DND-41 (cell line): Measurements from ENCODE around the gene PHACTR3.

Source experiments
- ATAC-seq: fragments of 200-7000 bp; cut with Tn5 transposase; 3 replicates; pipeline ENCODE4 v1.9.1; 2021; ENCODE audit warnings: low read depth; ENCODE audit not compliant: insufficient read depth
- DNase-seq: peaks from one replicate; pipeline ENCODE4 v3.0.0-alpha.2; 2020
- H2AFZ ChIP-seq: 2 replicates; pipeline ENCODE4 v1.6.0; 2012; ENCODE audit warnings: low read depth, low read length
- H3K27ac ChIP-seq: 2 replicates; pipeline ENCODE4 v1.5.1; 2012; ENCODE audit warnings: low read length, inconsistent platforms
- H3K27me3 ChIP-seq: fragments of 200-600 bp; sonication (generic); 2 replicates; pipeline ENCODE4 v1.6.0; 2012; ENCODE audit warnings: low read length, mild to moderate bottlenecking, inconsistent platforms; ENCODE audit not compliant: insufficient read depth, poor library complexity
- H3K36me3 ChIP-seq: 2 replicates; pipeline ENCODE4 v1.5.1; 2012; ENCODE audit warnings: low read length, inconsistent platforms; ENCODE audit not compliant: insufficient read depth
- H3K4me1 ChIP-seq: 2 replicates; pipeline ENCODE4 v1.5.1; 2012; ENCODE audit warnings: mild to moderate bottlenecking, low read length; ENCODE audit not compliant: insufficient read depth
- H3K4me2 ChIP-seq: 2 replicates; pipeline ENCODE4 v1.6.0; 2012; ENCODE audit warnings: mild to moderate bottlenecking, moderate library complexity, low read length, inconsistent platforms; ENCODE audit not compliant: insufficient read depth
- H3K4me3 ChIP-seq, 2 experiments: fragments of 200-600 bp in 1 of 2; shearing (Covaris generic) in 1 of 2; 2 replicates each; pipeline ENCODE4 v1.5.1; 2012 to 2016; ENCODE audit warnings: inconsistent platforms in 2 of 2, low read length in 2 of 2, mild to moderate bottlenecking in 2 of 2, low read depth in 1 of 2, moderate library complexity in 1 of 2
- H3K79me2 ChIP-seq: 2 replicates; pipeline ENCODE4 v1.6.0; 2012; ENCODE audit warnings: low read length, inconsistent platforms; ENCODE audit not compliant: insufficient read depth
- H3K9ac ChIP-seq: 2 replicates; pipeline ENCODE4 v1.6.0; 2012; ENCODE audit warnings: low read depth, mild to moderate bottlenecking, inconsistent platforms, low read length, moderate library complexity
- H3K9me3 ChIP-seq: 2 replicates; pipeline ENCODE4 v1.5.1; 2012; ENCODE audit warnings: low read length, moderate library complexity, mild to moderate bottlenecking, inconsistent platforms; ENCODE audit not compliant: insufficient read depth, severe bottlenecking
- H4K20me1 ChIP-seq: 2 replicates; pipeline ENCODE4 v1.6.0; 2012; ENCODE audit warnings: low read length; ENCODE audit not compliant: insufficient read depth
- CTCF ChIP-seq: IDR thresholded peaks from 2 replicates; pipeline ENCODE4 v1.5.1; 2012; ENCODE audit warnings: borderline replicate concordance, low read length, moderate library complexity, mild to moderate bottlenecking; ENCODE audit not compliant: poor library complexity, severe bottlenecking; ENCODE audit errors: extremely low read depth
- EZH2 ChIP-seq: IDR thresholded peaks from 3 replicates; pipeline ENCODE4 v1.6.1; 2012; ENCODE audit warnings: borderline replicate concordance, low read depth, mild to moderate bottlenecking, moderate library complexity, low read length, inconsistent platforms; ENCODE audit not compliant: severe bottlenecking

PHACTR3 gene

GRCh38 chr20:59608396-59608795 lies 4.1 kb downstream of the PHACTR3 start:
- Histone ChIP-seq H2AFZ (no peak overlapping the region), H3K4me2 (no peak overlapping the region), H3K4me1 (no peaks in the 10 kb centered on the region), H3K27me3 (peaks cover 22% of the 10 kb centered on the region), H3K9me3 (no peaks in the 10 kb centered on the region), H3K27ac (no peak overlapping the region), H3K4me3 (no peak overlapping the region), H3K36me3 (no peaks in the 10 kb centered on the region), H3K79me2 (no peaks in the 10 kb centered on the region), H4K20me1 (peaks cover 8% of the 10 kb centered on the region), H3K9ac (no peak overlapping the region)
- ATAC-seq (no peak), DNase-seq (no peak)
- TF ChIP-seq EZH2 (no peak), CTCF (no peak)

GRCh38 chr20:59608871-59609270 lies 4.5 kb downstream of the PHACTR3 start:
- no peak overlapping the region for H3K4me2 ChIP-seq
- no peaks in the 10 kb centered on the region for H3K79me2 ChIP-seq
- H3K27me3 ChIP-seq = peaks cover 26% of the 10 kb centered on the region
- H3K9ac ChIP-seq = no peak overlapping the region
- no peaks in the 10 kb centered on the region for H3K36me3 ChIP-seq
- no peak overlapping the region for H3K27ac ChIP-seq
- H3K4me3 ChIP-seq = no peak overlapping the region
- H2AFZ ChIP-seq = no peak overlapping the region
- TF ChIP-seq EZH2 (no peak), CTCF (no peak)
- no peaks in the 10 kb centered on the region for H3K4me1 ChIP-seq
- ATAC-seq = no peak
- peaks cover 8% of the 10 kb centered on the region for H4K20me1 ChIP-seq
- no peaks in the 10 kb centered on the region for H3K9me3 ChIP-seq
- DNase-seq = no peak

GRCh38 chr20:59611286-59611685 lies 6.9 kb downstream of the PHACTR3 start:
- Histone ChIP-seq H3K4me3 (no peak overlapping the region), H3K36me3 (no peaks in the 10 kb centered on the region), H3K27ac (no peak overlapping the region), H3K9me3 (no peaks in the 10 kb centered on the region), H3K4me2 (no peak overlapping the region), H4K20me1 (peaks cover 8% of the 10 kb centered on the region), H3K79me2 (no peaks in the 10 kb centered on the region), H3K9ac (no peak overlapping the region), H2AFZ (no peak overlapping the region), H3K4me1 (no peaks in the 10 kb centered on the region), H3K27me3 (peaks cover 49% of the 10 kb centered on the region)
- no peak for DNase-seq
- no peak for ATAC-seq
- no peak for TF ChIP-seq EZH2
- TF ChIP-seq CTCF = no peak

GRCh38 chr20:59613861-59614260 lies 9.5 kb downstream of the PHACTR3 start:
- no peak for DNase-seq
- H3K4me1 ChIP-seq = no peaks in the 10 kb centered on the region
- H3K9ac ChIP-seq = no peak overlapping the region
- no peaks in the 10 kb centered on the region for H3K36me3 ChIP-seq
- ATAC-seq = no peak
- H2AFZ ChIP-seq = no peak overlapping the region
- no peak for TF ChIP-seq CTCF
- TF ChIP-seq EZH2 = no peak
- no peak overlapping the region for H3K27ac ChIP-seq
- no peak overlapping the region for H3K4me3 ChIP-seq
- H4K20me1 ChIP-seq = peaks cover 2% of the 10 kb centered on the region
- no peak overlapping the region for H3K4me2 ChIP-seq
- H3K9me3 ChIP-seq = no peaks in the 10 kb centered on the region
- H3K27me3 ChIP-seq = peaks cover 46% of the 10 kb centered on the region
- H3K79me2 ChIP-seq = no peaks in the 10 kb centered on the region
